ENCODE measurements around the gene SKA1.

SKA1 gene, protein sequence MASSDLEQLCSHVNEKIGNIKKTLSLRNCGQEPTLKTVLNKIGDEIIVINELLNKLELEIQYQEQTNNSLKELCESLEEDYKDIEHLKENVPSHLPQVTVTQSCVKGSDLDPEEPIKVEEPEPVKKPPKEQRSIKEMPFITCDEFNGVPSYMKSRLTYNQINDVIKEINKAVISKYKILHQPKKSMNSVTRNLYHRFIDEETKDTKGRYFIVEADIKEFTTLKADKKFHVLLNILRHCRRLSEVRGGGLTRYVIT

GRCh38 chr18:50374753-50375391 is at the start of gene SKA1:
Gene SKA1 (plus strand): TSS chr18:50375046. CDS start chr18:50375831, 785 bp downstream.
- DNase-seq (ENCODE audit: low read depth in 3 of 3): peak; percentile 77 to 87 (median 81)

GRCh38 chr18:50327983-50328382 is 46.9 kb upstream of the SKA1 start:
- DNase-seq (ENCODE audit: low read depth in 3 of 3): no peak

DNA sequence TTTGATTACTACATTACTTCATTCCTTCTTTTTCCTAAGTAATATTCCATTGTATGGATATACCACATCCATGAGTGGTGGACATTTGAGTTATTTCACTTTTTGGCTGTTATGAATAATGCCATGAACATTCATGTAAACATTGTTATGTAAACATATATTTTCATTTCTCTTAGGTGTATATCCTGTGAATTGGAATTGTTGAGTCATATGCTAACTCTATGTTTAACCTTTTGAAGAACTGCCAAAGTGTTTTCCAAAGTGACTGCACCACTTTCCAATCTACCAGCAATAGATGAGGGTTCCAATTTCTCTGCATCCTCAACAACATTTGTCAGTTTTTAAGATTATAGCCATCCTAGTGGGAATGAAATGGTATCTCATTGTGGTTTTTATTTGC is 44.7 kb upstream of the SKA1 start:
- DNase-seq (ENCODE audit: low read depth in 3 of 3): no peak

DNA sequence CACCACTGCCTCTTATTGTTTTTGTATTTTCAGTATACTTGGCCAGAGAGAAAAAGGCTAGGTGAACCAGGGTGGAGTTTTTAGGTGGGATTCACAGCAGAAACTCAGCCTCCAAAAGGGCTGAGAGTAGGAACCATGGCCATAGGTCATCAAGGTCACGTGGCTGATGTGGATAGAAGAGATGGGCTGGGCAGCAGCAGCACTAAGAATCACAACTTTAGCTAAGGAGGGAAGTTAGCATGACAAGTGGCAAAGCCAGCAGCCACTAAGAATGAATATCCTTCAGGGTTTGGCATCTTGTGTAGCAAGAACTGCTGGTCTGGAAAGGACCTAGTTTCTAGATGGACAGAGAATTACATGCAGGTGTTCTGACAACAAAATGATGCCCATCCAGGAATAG is 43.2 kb upstream of the SKA1 start:
- DNase-seq (ENCODE audit: low read depth in 3 of 3): no peak

GRCh38 chr18:50334546-50335152 is 40.2 kb upstream of the SKA1 start:
- no peak for DNase-seq (ENCODE audit: low read depth in 3 of 3)

DNA sequence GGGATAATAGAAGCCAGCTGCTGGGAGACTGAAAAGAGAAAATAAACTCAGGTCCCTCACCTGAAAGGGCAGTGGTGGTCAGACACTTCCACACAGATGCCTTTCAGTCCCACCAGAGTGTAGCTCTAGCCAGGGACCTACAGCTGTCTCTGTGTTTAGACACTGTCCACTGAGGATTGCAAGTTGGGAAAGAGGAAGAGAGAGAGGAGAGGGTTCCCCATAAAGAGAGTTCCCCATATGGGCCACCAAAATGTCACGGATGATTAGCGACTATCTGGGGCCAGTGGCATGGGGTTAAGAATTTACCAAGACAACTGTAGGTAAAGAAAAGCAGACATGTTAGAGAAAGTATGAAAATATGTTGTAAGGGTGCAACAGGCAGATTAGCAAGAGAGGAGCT is 36.7 kb upstream of the SKA1 start:
- no peak for DNase-seq (ENCODE audit: low read depth in 3 of 3)

DNA sequence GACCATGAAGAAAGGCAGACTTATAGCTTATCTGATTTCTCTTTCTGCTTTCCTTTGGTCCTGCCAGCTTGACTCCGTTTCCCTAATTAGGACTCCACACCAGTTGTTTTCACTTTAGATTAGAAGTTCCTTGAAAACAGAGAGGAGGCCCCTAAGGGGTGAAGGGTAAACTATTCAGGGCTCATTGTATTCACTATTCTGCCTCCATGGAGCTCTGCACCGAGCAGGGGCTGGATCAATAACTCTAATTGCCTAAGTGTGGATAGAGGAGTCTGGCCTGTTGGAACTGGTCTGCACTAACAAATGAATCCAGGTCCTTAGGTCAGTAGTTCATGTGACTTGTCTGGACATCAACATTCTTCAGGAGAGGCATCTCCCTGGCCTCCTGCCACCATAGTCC is 36.1 kb upstream of the SKA1 start:
- no peak for DNase-seq (ENCODE audit: low read depth in 3 of 3)

DNA sequence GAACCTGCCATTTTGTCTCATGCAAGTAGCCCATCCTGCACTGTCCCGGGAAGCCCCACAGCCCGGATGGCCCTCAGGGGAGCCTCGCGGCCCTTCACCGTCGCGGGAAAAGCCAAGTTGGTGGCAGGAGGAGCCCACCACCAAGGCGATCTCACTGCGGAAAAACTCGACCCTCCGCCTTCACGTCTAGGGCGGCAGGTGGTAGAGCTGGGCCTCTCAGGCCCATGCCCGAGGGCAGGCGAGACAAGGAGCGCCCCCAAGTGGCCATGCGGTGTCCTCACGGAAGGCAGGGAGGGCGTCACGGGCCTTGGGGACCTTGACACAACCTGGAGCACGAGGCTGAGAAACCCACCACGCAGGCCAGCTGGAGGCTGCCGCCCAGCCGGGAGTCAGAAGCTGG is 34.8 kb upstream of the SKA1 start:
- no peak for DNase-seq (ENCODE audit: low read depth in 3 of 3)

DNA sequence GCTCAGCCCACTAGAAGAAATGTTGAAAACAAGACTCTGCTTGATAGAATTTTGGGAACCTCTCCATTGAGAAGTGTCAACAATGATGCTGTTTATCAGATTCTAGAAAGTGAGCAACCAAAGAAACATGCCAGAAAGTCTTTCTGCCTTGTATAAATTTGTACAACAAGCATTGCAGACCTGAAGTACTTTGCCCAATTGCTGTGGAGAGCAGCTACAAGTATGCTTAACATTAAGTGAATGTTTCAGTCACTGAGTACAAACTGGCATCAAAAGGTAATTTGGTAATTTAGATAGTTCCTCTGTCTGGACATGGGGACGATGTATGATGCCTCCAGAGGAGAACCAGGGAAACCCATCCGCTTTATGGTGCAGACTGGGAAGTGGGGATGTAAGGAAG is 33.4 kb upstream of the SKA1 start:
- no peak for DNase-seq (ENCODE audit: low read depth in 3 of 3)

DNA sequence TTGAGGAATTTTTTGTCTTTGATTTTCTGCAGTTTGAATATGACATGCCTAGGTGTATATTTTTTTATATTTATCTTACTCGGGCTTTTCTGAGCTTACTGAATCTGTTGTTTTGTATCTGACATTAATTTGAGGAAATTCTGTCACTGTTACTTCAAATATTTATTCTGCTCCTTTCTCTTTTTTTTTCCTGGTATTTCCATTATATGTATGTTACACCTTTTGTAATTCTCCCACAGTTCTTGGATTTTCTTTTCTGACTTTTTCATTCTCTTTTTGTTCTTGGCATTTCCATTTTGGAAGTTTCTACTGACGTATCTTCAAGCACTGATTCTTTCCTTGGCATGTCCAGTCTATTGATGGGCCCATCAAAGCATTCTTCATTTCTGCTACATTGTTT is 24.1 kb upstream of the SKA1 start:
- DNase-seq (ENCODE audit: low read depth in 3 of 3): no peak

DNA sequence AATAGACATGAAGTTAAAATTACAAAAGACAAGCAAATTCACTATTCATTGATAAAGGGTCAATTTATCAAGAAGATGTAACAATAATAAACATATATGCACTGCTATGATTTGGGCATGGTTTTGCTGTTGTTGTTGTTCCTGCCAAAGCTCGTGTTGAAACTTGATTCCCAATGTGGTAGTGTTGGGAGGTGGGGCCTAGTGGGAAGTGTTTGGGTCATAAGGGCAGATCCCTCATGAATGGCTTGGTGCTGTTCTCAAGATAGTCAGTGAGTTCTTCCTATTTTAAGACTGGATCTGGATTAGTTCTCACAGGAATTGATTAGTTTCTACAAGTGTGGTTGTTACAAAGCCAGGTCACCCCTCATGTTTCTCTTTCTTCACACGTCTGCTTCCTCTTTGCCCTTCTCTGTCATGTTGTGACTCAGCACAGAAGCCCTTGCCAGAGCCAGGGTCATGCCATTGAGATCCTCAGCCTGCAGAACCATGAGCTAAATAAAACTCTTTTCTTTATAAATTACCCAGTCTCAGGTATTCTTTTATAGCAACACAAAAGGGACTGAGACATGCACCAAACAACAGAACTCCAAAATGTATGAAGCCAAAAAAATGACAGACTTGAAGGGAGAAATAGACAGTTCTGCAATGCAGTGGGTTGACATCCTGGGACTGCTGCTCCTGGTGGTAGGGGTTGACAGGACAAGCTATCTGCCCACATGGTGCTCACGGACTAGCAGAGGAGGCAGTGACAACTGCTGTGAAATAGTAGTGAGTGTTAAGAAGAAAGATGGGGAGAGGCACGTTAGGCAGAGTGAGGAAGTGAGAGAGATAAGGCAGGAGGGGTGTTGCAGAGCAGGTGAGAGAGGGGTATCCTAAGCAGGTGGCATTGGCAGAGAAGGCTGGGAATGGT is 18.6 kb upstream of the SKA1 start:
- no peak for DNase-seq (ENCODE audit: low read depth in 3 of 3)

DNA sequence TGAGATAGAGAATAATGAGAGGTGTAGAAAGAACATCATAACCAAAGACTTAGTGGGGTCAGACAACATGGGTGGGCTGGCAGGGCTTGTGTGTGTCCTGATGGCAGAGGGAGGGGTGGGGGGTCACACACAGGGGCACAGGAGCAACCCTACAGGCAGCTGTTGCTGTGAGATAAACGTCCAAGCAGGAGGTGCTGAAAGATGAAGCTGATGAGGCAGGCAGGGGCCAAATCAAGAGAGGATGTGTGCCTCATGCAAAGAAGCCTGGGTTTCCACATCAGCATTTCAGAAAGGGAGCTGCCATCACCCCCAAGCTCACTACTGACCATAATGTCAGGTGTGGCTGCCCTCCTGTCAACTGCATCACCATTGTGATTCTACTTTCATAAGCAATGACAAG is 16.0 kb upstream of the SKA1 start:
- no peak for DNase-seq (ENCODE audit: low read depth in 3 of 3)

DNA sequence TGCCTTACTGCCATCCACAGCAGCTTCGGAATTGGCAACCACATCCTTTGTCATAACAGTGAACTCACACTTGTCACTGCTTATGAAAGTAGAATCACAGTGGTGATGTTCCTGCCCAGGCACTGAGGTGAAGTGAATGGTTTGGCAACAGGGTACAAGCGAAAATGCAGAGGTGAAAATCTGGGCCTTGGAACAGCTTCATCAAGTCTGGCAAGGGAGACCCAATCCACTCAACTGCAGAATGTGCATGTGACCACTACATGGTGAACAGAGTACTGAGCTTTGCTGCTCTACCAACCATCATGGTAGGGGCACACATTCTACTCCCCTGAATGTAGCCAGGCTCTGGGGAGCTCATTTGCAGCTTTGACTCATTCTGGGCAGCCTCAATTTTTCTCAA is 15.0 kb upstream of the SKA1 start:
- DNase-seq (ENCODE audit: low read depth in 3 of 3): no peak

DNA sequence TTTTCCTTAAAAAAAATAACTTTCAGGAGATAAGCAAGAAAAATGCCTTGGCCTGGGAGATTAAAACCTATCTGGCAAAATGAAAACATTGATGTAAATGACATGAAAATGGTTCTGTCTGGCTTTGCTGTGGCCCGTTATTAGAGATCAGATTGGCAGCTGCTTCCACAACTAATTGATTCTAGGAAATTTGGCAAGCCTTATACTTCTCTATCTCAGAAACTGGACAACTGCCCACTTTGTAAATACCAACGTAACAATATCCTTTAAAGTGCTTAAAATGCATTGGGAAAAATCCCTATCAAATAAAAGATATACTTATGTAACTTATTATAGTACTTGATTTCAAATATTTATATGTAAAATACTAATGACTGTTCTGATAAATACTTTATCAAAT is 14.2 kb upstream of the SKA1 start:
- no peak for DNase-seq (ENCODE audit: low read depth in 3 of 3)

GRCh38 chr18:50369672-50370071 is 5.2 kb upstream of the SKA1 start:
- no peak for DNase-seq (ENCODE audit: low read depth in 3 of 3)

DNA sequence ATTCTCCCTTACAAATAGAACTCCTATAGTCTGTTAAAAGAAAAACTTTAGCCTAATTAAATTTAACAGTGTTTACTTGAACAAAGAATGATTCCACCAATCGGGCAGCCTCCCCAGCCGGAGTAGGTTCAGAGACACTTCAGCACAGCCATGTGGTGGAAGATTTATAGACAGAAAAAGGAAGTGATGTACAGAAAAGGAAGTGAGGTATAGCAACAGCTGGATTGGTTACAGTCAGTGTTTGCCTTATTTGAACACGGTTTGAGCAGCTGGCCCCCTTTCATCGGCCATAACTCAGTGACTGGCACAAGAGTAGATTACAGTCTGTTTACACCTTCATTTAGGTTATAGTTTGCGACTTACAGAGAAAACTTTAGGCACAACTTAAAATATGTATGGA is 2.1 kb upstream of the SKA1 start:
- no peak for DNase-seq (ENCODE audit: low read depth in 3 of 3)

GRCh38 chr18:50373561-50374219 is 1.2 kb upstream of the SKA1 start:
- no peak for DNase-seq (ENCODE audit: low read depth in 3 of 3)

- DNase-seq (ENCODE audit: low read depth in 3 of 3): no peak
Observed at GRCh38 chr18:50374220-50374752, 560 bp upstream of the SKA1 start.

- no peak for DNase-seq (ENCODE audit: low read depth in 3 of 3)
Observed at GRCh38 chr18:50377061-50377798, 2.4 kb downstream of the SKA1 start.

- no peak for DNase-seq (ENCODE audit: low read depth in 3 of 3)
Observed at GRCh38 chr18:50388988-50389387, 14.1 kb downstream of the SKA1 start.

DNA sequence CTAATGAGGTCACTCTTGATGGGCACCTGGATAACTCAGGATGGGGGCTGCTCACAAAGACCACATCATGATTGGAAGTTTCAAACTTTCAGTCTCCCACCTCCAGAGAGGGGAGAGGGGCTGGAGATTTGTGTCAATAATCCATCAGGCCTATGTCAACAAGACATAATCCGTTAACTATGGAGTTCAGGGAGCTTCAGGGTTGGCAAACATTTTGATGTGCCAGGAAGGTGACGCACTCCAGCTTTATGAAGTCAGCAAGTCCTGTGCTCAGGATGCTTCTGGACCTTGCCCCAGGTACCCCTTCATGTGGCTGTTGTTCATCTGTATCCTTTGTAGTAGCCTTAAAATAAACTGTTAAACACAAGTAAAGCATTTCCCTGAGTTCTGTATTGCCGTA is 19.0 kb downstream of the SKA1 start:
- no peak for DNase-seq (ENCODE audit: low read depth in 3 of 3)

Data from stimulated activated CD4-positive, alpha-beta T cell treated with anti-CD3 and anti-CD28 coated beads, TNF-alpha, amount 100 ng/mL, for 48 hours (primary cell).